DLD1 (cell line): ENCODE results near the gene CUL4A.

Experiments
- in situ Hi-C: cut with HindIII; loops from 2 replicates; pipeline ENCODE4 v1.10.0; 2017; ENCODE audit warnings: low sequenced_read_pairs

CUL4A gene

GRCh38 chr13:113179374-113180230 lies 29.8 kb upstream of the CUL4A start:
- in situ Hi-C loops, result no loop called here

- in situ Hi-C loops, result no loop called here
Measured at GRCh38 chr13:113182046-113182445, 27.4 kb upstream of the CUL4A start.

- in situ Hi-C loops, result no loop called here
Measured at GRCh38 chr13:113183450-113184129, 25.8 kb upstream of the CUL4A start.

- in situ Hi-C loops, result no loop called here
Measured at GRCh38 chr13:113184568-113185440, 24.6 kb upstream of the CUL4A start.

- in situ Hi-C loops, result no loop called here
Measured at GRCh38 chr13:113186061-113186900, 23.1 kb upstream of the CUL4A start.

GRCh38 chr13:113187263-113187669 lies 22.1 kb upstream of the CUL4A start:
- in situ Hi-C loops, result no loop called here

- in situ Hi-C loops, result no loop called here
Measured at GRCh38 chr13:113187883-113188665, 21.3 kb upstream of the CUL4A start.

GRCh38 chr13:113190181-113190580 lies 19.2 kb upstream of the CUL4A start:
- in situ Hi-C loops, result no loop called here

- in situ Hi-C loops, result no loop called here
Measured at GRCh38 chr13:113192279-113192678, 17.1 kb upstream of the CUL4A start.

GRCh38 chr13:113192902-113193301 lies 16.5 kb upstream of the CUL4A start:
- in situ Hi-C loops, result no loop called here

- in situ Hi-C loops, result no loop called here
Measured at GRCh38 chr13:113195360-113195759, 14.1 kb upstream of the CUL4A start.

GRCh38 chr13:113196970-113197737 lies 12.3 kb upstream of the CUL4A start:
- in situ Hi-C loops, result no loop called here

- in situ Hi-C loops, result no loop called here
Measured at GRCh38 chr13:113201815-113202214, 7.6 kb upstream of the CUL4A start.

- in situ Hi-C loops, result no loop called here
Measured at GRCh38 chr13:113202912-113203311, 6.5 kb upstream of the CUL4A start.

GRCh38 chr13:113203507-113204377 lies 5.7 kb upstream of the CUL4A start:
- in situ Hi-C loops, result no loop called here

GRCh38 chr13:113204378-113204734 lies 5.1 kb upstream of the CUL4A start:
- in situ Hi-C loops, result no loop called here

GRCh38 chr13:113205428-113205931 lies 3.9 kb upstream of the CUL4A start:
- in situ Hi-C loops, result no loop called here

- in situ Hi-C loops, result no loop called here
Measured at GRCh38 chr13:113207460-113207859, 2.0 kb upstream of the CUL4A start.
